H1 (cell line): Measurements from ENCODE around the gene SLC2A13. TPM values are rescaled to one million over a fixed set of nuclear protein-coding genes. Genes with fewer than 3 reads are reported as not detected.

Experiments used
- CTCF ChIA-PET: fragments of 300-600 bp; sonication (Branson Sonifier 250); formaldehyde crosslinking; loops from one replicate; lab custom pipeline; 2021; ENCODE audit not compliant: partially characterized antibody; lab: Charles Lee
- POLR2A ChIA-PET: fragments of 300-600 bp; sonication (Branson Sonifier 250); formaldehyde crosslinking; loops from one replicate; lab custom pipeline; 2021; ENCODE audit warnings: inconsistent platforms; ENCODE audit not compliant: partially characterized antibody; lab: Charles Lee
- DNase-seq, 2 experiments: peaks; one replicate each; pipeline versions ENCODE4 v3.0.0 to v3.0.0-alpha.2; 2010 to 2022; ENCODE audit warnings: low spot score in 2 of 2, low read depth in 1 of 2, mixed read lengths in 1 of 2
- FAIRE-seq: peaks from 2 replicates; lab custom pipeline; 2011; peaks lifted over from hg19 to GRCh38; lab: Jason Lieb, UNC
- H2AFZ ChIP-seq: 2 replicates; pipeline ENCODE4 v1.8.1; 2012; ENCODE audit warnings: low read length, inconsistent platforms
- H2AK5ac ChIP-seq: 2 replicates; pipeline ENCODE4 v1.6.1; 2013; ENCODE audit warnings: low read depth, low read length
- H2BK120ac ChIP-seq: replicated peaks from 2 replicates; pipeline ENCODE3; 2013; ENCODE audit warnings: low read depth, low read length, inconsistent platforms
- H2BK12ac ChIP-seq: 2 replicates; pipeline ENCODE4 v1.6.1; 2013; ENCODE audit warnings: low read depth, low read length
- H2BK15ac ChIP-seq: 2 replicates; pipeline ENCODE4 v1.6.1; 2013; ENCODE audit warnings: low read length
- H2BK20ac ChIP-seq: 2 replicates; pipeline ENCODE4 v1.6.1; 2013; ENCODE audit warnings: low read length
- H2BK5ac ChIP-seq: 2 replicates; pipeline ENCODE4 v1.6.1; 2013; ENCODE audit warnings: low read depth, low read length
- H3K14ac ChIP-seq: 2 replicates; pipeline ENCODE4 v1.6.1; 2013; ENCODE audit warnings: inconsistent platforms; ENCODE audit not compliant: insufficient read length
- H3K18ac ChIP-seq: 2 replicates; pipeline ENCODE4 v1.6.1; 2013; ENCODE audit warnings: low read length; ENCODE audit errors: extremely low read depth
- H3K23ac ChIP-seq: 2 replicates; pipeline ENCODE4 v1.6.1; 2013; ENCODE audit warnings: inconsistent platforms; ENCODE audit not compliant: insufficient read length
- H3K23me2 ChIP-seq: 2 replicates; pipeline ENCODE4 v1.6.1; 2013; ENCODE audit warnings: low read depth, low read length
- H3K27ac ChIP-seq: 2 replicates; pipeline ENCODE4 v1.6.1; 2011; ENCODE audit warnings: low read depth, low read length, inconsistent platforms
- H3K27me3 ChIP-seq, 4 experiments: replicated peaks in 1 of 4; 1 replicate in 1 of 4; 2 replicates in 3 of 4; pipeline versions ENCODE4 v1.6.1 to v1.8.1; 2011 to 2013; ENCODE audit warnings: low read length in 3 of 4, mild to moderate bottlenecking in 3 of 4, inconsistent platforms in 2 of 4, mixed read lengths in 2 of 4, moderate library complexity in 1 of 4; ENCODE audit not compliant: control insufficient read depth in 3 of 4, insufficient read depth in 3 of 4; ENCODE audit errors: extremely low read depth in 1 of 4
- H3K36me3 ChIP-seq, 4 experiments: 2 replicates each; pipeline versions ENCODE4 v1.6.1 to v1.8.1; 2011 to 2013; ENCODE audit warnings: mild to moderate bottlenecking in 4 of 4, low read length in 3 of 4, moderate library complexity in 2 of 4, control low read depth in 1 of 4, inconsistent platforms in 1 of 4; ENCODE audit not compliant: insufficient read depth in 4 of 4, control insufficient read depth in 2 of 4
- H3K4ac ChIP-seq: replicated peaks from 2 replicates; pipeline ENCODE3; 2013; ENCODE audit warnings: low read length, low read depth, mixed read lengths, inconsistent platforms; ENCODE audit not compliant: insufficient read length
- H3K4me1 ChIP-seq, 4 experiments: replicated peaks in 1 of 4; 1 replicate in 1 of 4; 2 replicates in 3 of 4; pipeline versions ENCODE4 v1.6.1 to v1.8.1; 2011 to 2013; ENCODE audit warnings: low read length in 3 of 4, inconsistent platforms in 2 of 4, mixed read lengths in 1 of 4; ENCODE audit not compliant: insufficient read depth in 4 of 4, control insufficient read depth in 3 of 4
- H3K4me2 ChIP-seq, 2 experiments: 2 replicates each; pipeline versions ENCODE4 v1.6.1 to v1.8.1; 2011 to 2013; ENCODE audit warnings: low read depth in 2 of 2, low read length in 2 of 2, control low read depth in 1 of 2, inconsistent platforms in 1 of 2, mild to moderate bottlenecking in 1 of 2; ENCODE audit not compliant: insufficient read depth in 1 of 2
- H3K4me3 ChIP-seq, 4 experiments: fragments of 200-600, 300-600 bp in 1 of 4; sonication (generic), shearing (Covaris generic), sonication (Bioruptor Twin) in 1 of 4; 2 replicates each; pipeline versions ENCODE4 v1.5.1 to v1.8.1; 2011 to 2016; ENCODE audit warnings: low read length in 4 of 4, low read depth in 3 of 4, control low read depth in 2 of 4, inconsistent platforms in 2 of 4, mild to moderate bottlenecking in 2 of 4, mixed read lengths in 1 of 4, moderate library complexity in 1 of 4; ENCODE audit not compliant: insufficient read depth in 2 of 4; ENCODE audit errors: extremely low read depth in 1 of 4
- H3K56ac ChIP-seq: replicated peaks from 2 replicates; pipeline ENCODE3; 2013; ENCODE audit warnings: low read depth, mild to moderate bottlenecking, mixed read lengths, low read length, inconsistent platforms; ENCODE audit not compliant: insufficient read length
- H3K79me1 ChIP-seq: 2 replicates; pipeline ENCODE4 v1.6.1; 2013; ENCODE audit warnings: low read depth, low read length, control low read depth
- H3K79me2 ChIP-seq, 2 experiments: 2 replicates each; pipeline versions ENCODE4 v1.6.1 to v1.8.1; 2012 to 2013; ENCODE audit warnings: low read length in 2 of 2, mild to moderate bottlenecking in 2 of 2, inconsistent platforms in 1 of 2; ENCODE audit not compliant: insufficient read depth in 2 of 2, control insufficient read depth in 1 of 2
- H3K9ac ChIP-seq, 4 experiments: replicated peaks in 1 of 4; 1 replicate in 1 of 4; 2 replicates in 3 of 4; pipeline versions ENCODE4 v1.6.1 to v1.8.1; 2011 to 2013; ENCODE audit warnings: low read depth in 3 of 4, low read length in 3 of 4, control low read depth in 2 of 4, mild to moderate bottlenecking in 2 of 4, moderate library complexity in 2 of 4, inconsistent platforms in 1 of 4; ENCODE audit errors: extremely low read depth in 1 of 4
- H3K9me3 ChIP-seq, 2 experiments: 2 replicates each; pipeline versions ENCODE4 v1.6.1 to v1.8.1; 2012 to 2013; ENCODE audit warnings: mild to moderate bottlenecking in 2 of 2, moderate library complexity in 2 of 2, control low read depth in 1 of 2, inconsistent platforms in 1 of 2, low read depth in 1 of 2, low read length in 1 of 2, mixed read lengths in 1 of 2; ENCODE audit not compliant: insufficient read depth in 2 of 2
- H4K20me1 ChIP-seq, 2 experiments: replicated peaks in 1 of 2; 2 replicates each; pipeline versions ENCODE3 to v1.8.1; 2011 to 2013; ENCODE audit warnings: inconsistent platforms in 2 of 2, low read length in 2 of 2, mild to moderate bottlenecking in 1 of 2; ENCODE audit not compliant: insufficient read depth in 2 of 2, control insufficient read depth in 1 of 2
- H4K5ac ChIP-seq: 2 replicates; pipeline ENCODE4 v1.6.1; 2013; ENCODE audit warnings: low read length, low read depth, mixed read lengths, inconsistent platforms; ENCODE audit not compliant: insufficient read length
- H4K8ac ChIP-seq: 2 replicates; pipeline ENCODE4 v1.8.0; 2013; ENCODE audit warnings: mild to moderate bottlenecking, moderate library complexity, low read length, inconsistent platforms; ENCODE audit not compliant: insufficient read depth; ENCODE audit errors: extremely low read depth
- H4K91ac ChIP-seq: replicated peaks from 2 replicates; pipeline ENCODE3; 2013; ENCODE audit warnings: low read length, mixed read lengths, inconsistent platforms; ENCODE audit not compliant: insufficient read length
- CHD7 ChIP-seq: fragments of 300-600 bp; sonication (generic); IDR thresholded peaks from 2 replicates; pipeline ENCODE4 v1.7.1; 2012; ENCODE audit warnings: low read length, moderate library complexity, mild to moderate bottlenecking, inconsistent platforms; ENCODE audit not compliant: insufficient replicate concordance
- WGBS, 2 experiments: shearing (Covaris generic) in 1 of 2; methylation state at CpG; one replicate each; pipeline versions ENCODE4 v1.1.6 to v1.1.7; 2013 to 2015; ENCODE audit warnings: low lambda C conversion rate in 2 of 2, mixed read lengths in 2 of 2, inconsistent platforms in 1 of 2, low coverage in 1 of 2, missing lambda C conversion rate in 1 of 2; ENCODE audit not compliant: insufficient replicate concordance in 2 of 2, insufficient coverage in 1 of 2, insufficient read length in 1 of 2; ENCODE audit errors: extremely low coverage in 1 of 2, missing lambda C conversion rate in 1 of 2; 5-methylcytosine and 5-hydroxymethylcytosine counted together
- polyA plus RNA-seq, 7 experiments: library from polyadenylated mRNA; depleted of rRNA in 3 of 7; stranded (reverse) in 5 of 7; unstranded in 2 of 7; fragments of >200 nt in 5 of 7; fragments of 200-250 nt in 2 of 7; gene quantifications; 1 replicate in 5 of 7; 2 replicates in 1 of 7; 4 replicates in 1 of 7; pipeline versions ENCODE4 v1.2.1 to v1.2.3, GENCODE V29; 2011 to 2013; ENCODE audit warnings: missing spikeins in 2 of 7, mixed read lengths in 2 of 7
- total RNA-seq: library from RNA; stranded (reverse); fragmentation: NEBNext Ultra II Directional; extraction: Animal tissue kit (Norgen Biotek cat#: 25700); gene quantifications from 2 replicates; pipeline ENCODE4 v1.2.1, GENCODE V29; 2021

Gene SLC2A13
- total and polyA plus RNA-seq, 2 of the 8 experiments (the other 6 are each of a cell fraction or from before 2014, with no cell fraction given): 2.8 to 9.6 TPM

GRCh38 chr12:39905152-39905551 is 200.7 kb downstream of the SLC2A13 start:
- H3K23ac ChIP-seq: no peak overlapping the region
- no peak overlapping the region for H2BK12ac ChIP-seq
- H3K79me2 ChIP-seq: no peaks in the 10 kb centered on the region
- DNase-seq (no peak), FAIRE-seq (no peak)
- H3K27me3 ChIP-seq: no peaks in the 10 kb centered on the region
- H3K27ac ChIP-seq: no peak overlapping the region
- H4K8ac ChIP-seq: no peak overlapping the region
- H3K4ac ChIP-seq: no peak overlapping the region
- H3K79me1 ChIP-seq: no peaks in the 10 kb centered on the region
- ChIA-PET POLR2A (no interaction called here), CTCF (no interaction called here)
- WGBS, 2 experiments: 100% methylated on average over 1 of the region's 1 CpG; no CpG with 5 or more reads in 1 of the 2 experiments
- H4K5ac ChIP-seq: no peak overlapping the region
- H2BK15ac ChIP-seq: no peak overlapping the region
- no peak overlapping the region for H3K18ac ChIP-seq
- H3K4me3 ChIP-seq: no peak overlapping the region
- no peak overlapping the region for H2AFZ ChIP-seq
- no peaks in the 10 kb centered on the region for H3K4me1 ChIP-seq
- no peak overlapping the region for H4K91ac ChIP-seq
- no peak overlapping the region for H2BK20ac ChIP-seq
- H2AK5ac ChIP-seq: no peak overlapping the region
- H2BK120ac ChIP-seq: no peak overlapping the region
- no peaks in the 10 kb centered on the region for H3K9me3 ChIP-seq
- H3K14ac ChIP-seq: no peak overlapping the region
- no peak overlapping the region for H3K56ac ChIP-seq
- no peaks in the 10 kb centered on the region for H4K20me1 ChIP-seq
- H2BK5ac ChIP-seq: no peak overlapping the region
- no peak overlapping the region for H3K9ac ChIP-seq
- H3K23me2 ChIP-seq: no peaks in the 10 kb centered on the region
- no peak overlapping the region for H3K4me2 ChIP-seq
- no peaks in the 10 kb centered on the region for H3K36me3 ChIP-seq
- no peak for TF ChIP-seq CHD7
